Measurements from ENCODE around the gene YLPM1. TPM values are rescaled to one million over a fixed set of nuclear protein-coding genes. Genes with fewer than 3 reads are reported as not detected.

YLPM1 gene
- total RNA-seq, 1 donor, result 39.8 TPM

- Histone ChIP-seq H3K79me2 (ENCODE audit: insufficient read depth, low read length) (peaks cover 2% of the 10 kb centered on the region), H3K4me2 (ENCODE audit: insufficient read depth, low read length) (no peak overlapping the region), H4K20me1 (ENCODE audit: insufficient read depth, low read length) (no peaks in the 10 kb centered on the region), H3K27ac (ENCODE audit: low read depth, low read length) (no peak overlapping the region), H3K4me3 (ENCODE audit: insufficient read depth, low read length) (no peak overlapping the region), H3K27me3 (ENCODE audit: insufficient read depth, low read length) (no peaks in the 10 kb centered on the region), H3K9me3 (ENCODE audit: low read depth, low read length) (no peaks in the 10 kb centered on the region), H3K4me1 (ENCODE audit: insufficient read depth, low read length) (peaks cover 2% of the 10 kb centered on the region), H2AFZ (ENCODE audit: low read length) (no peak overlapping the region), H3K36me3 (ENCODE audit: insufficient read depth, low read length) (peaks cover 33% of the 10 kb centered on the region)
- no peak for TF ChIP-seq CTCF (IDR thresholded peaks at IDR 0.05; ENCODE audit: extremely low read depth, low read depth, low read length)
- no peak for DNase-seq (ENCODE audit: insufficient read length, low spot score, missing footprints)
Measured at GRCh38 chr14:74732387-74732786, 30.7 kb upstream of the YLPM1 start.

- TF ChIP-seq CTCF (IDR thresholded peaks at IDR 0.05; ENCODE audit: extremely low read depth, low read depth, low read length), result no peak
Measured at GRCh38 chr14:74733221-74733620, 29.9 kb upstream of the YLPM1 start.

GRCh38 chr14:74735125-74735524 is 28.0 kb upstream of the YLPM1 start:
- DNase-seq (ENCODE audit: insufficient read length, low spot score, missing footprints), result no peak
- H3K4me1 ChIP-seq (ENCODE audit: insufficient read depth, low read length), result peaks cover 5% of the 10 kb centered on the region
- no peaks in the 10 kb centered on the region for H3K27me3 ChIP-seq (ENCODE audit: insufficient read depth, low read length)
- no peak overlapping the region for H3K4me2 ChIP-seq (ENCODE audit: insufficient read depth, low read length)
- H3K79me2 ChIP-seq (ENCODE audit: insufficient read depth, low read length), result peaks cover 2% of the 10 kb centered on the region
- H3K36me3 ChIP-seq (ENCODE audit: insufficient read depth, low read length), result peaks cover 39% of the 10 kb centered on the region
- no peak overlapping the region for H3K27ac ChIP-seq (ENCODE audit: low read depth, low read length)
- TF ChIP-seq CTCF (IDR thresholded peaks at IDR 0.05; ENCODE audit: extremely low read depth, low read depth, low read length), result no peak
- no peak overlapping the region for H2AFZ ChIP-seq (ENCODE audit: low read length)
- no peaks in the 10 kb centered on the region for H4K20me1 ChIP-seq (ENCODE audit: insufficient read depth, low read length)
- no peaks in the 10 kb centered on the region for H3K9me3 ChIP-seq (ENCODE audit: low read depth, low read length)
- no peak overlapping the region for H3K4me3 ChIP-seq (ENCODE audit: insufficient read depth, low read length)

More at GRCh38 chr14:74733221-74733620, 29.9 kb upstream of the YLPM1 start:
- no peak overlapping the region for H3K4me2 ChIP-seq (ENCODE audit: insufficient read depth, low read length)
- H3K9me3 ChIP-seq (ENCODE audit: low read depth, low read length), result no peaks in the 10 kb centered on the region
- H3K27me3 ChIP-seq (ENCODE audit: insufficient read depth, low read length), result no peaks in the 10 kb centered on the region
- peaks cover 2% of the 10 kb centered on the region for H3K79me2 ChIP-seq (ENCODE audit: insufficient read depth, low read length)
- H3K4me3 ChIP-seq (ENCODE audit: insufficient read depth, low read length), result no peak overlapping the region
- H3K27ac ChIP-seq (ENCODE audit: low read depth, low read length), result no peak overlapping the region
- H3K36me3 ChIP-seq (ENCODE audit: insufficient read depth, low read length), result peaks cover 33% of the 10 kb centered on the region
- no peak for DNase-seq (ENCODE audit: insufficient read length, low spot score, missing footprints)
- H3K4me1 ChIP-seq (ENCODE audit: insufficient read depth, low read length), result peaks cover 5% of the 10 kb centered on the region
- H4K20me1 ChIP-seq (ENCODE audit: insufficient read depth, low read length), result no peaks in the 10 kb centered on the region
- no peak overlapping the region for H2AFZ ChIP-seq (ENCODE audit: low read length)

- no peak overlapping the region for H3K4me3 ChIP-seq (ENCODE audit: insufficient read depth, low read length)
- no peak overlapping the region for H3K4me2 ChIP-seq (ENCODE audit: insufficient read depth, low read length)
- no peaks in the 10 kb centered on the region for H3K79me2 ChIP-seq (ENCODE audit: insufficient read depth, low read length)
- no peaks in the 10 kb centered on the region for H3K9me3 ChIP-seq (ENCODE audit: low read depth, low read length)
- TF ChIP-seq CTCF (IDR thresholded peaks at IDR 0.05; ENCODE audit: extremely low read depth, low read depth, low read length), result no peak
- no peaks in the 10 kb centered on the region for H4K20me1 ChIP-seq (ENCODE audit: insufficient read depth, low read length)
- peaks cover 35% of the 10 kb centered on the region for H3K36me3 ChIP-seq (ENCODE audit: insufficient read depth, low read length)
- H3K27ac ChIP-seq (ENCODE audit: low read depth, low read length), result peak overlapping the region; percentile 30
- H3K4me1 ChIP-seq (ENCODE audit: insufficient read depth, low read length), result peaks cover 5% of the 10 kb centered on the region
- no peaks in the 10 kb centered on the region for H3K27me3 ChIP-seq (ENCODE audit: insufficient read depth, low read length)
- DNase-seq (ENCODE audit: insufficient read length, low spot score, missing footprints), result peak; percentile 65
- no peak overlapping the region for H2AFZ ChIP-seq (ENCODE audit: low read length)
Measured at GRCh38 chr14:74737753-74738325, 25.3 kb upstream of the YLPM1 start.
